H1 (cell line): ENCODE results near the gene EIF2S1. TPM values are rescaled to one million over a fixed set of nuclear protein-coding genes. Genes with fewer than 3 reads are reported as not detected.
A peak's percentile ranks its signal among the peaks of the same experiment; 100 is the strongest.

Source experiments
- CTCF ChIA-PET: fragments of 300-600 bp; sonication (Branson Sonifier 250); formaldehyde crosslinking; loops from one replicate; lab custom pipeline; 2021; ENCODE audit not compliant: partially characterized antibody; lab: Charles Lee
- POLR2A ChIA-PET: fragments of 300-600 bp; sonication (Branson Sonifier 250); formaldehyde crosslinking; loops from one replicate; lab custom pipeline; 2021; ENCODE audit warnings: inconsistent platforms; ENCODE audit not compliant: partially characterized antibody; lab: Charles Lee
- DNase-seq, 2 experiments: peaks; one replicate each; pipeline versions ENCODE4 v3.0.0 to v3.0.0-alpha.2; 2010 to 2022; ENCODE audit warnings: low spot score in 2 of 2, low read depth in 1 of 2, mixed read lengths in 1 of 2
- FAIRE-seq: peaks from 2 replicates; lab custom pipeline; 2011; peaks lifted over from hg19 to GRCh38; lab: Jason Lieb, UNC
- H2AFZ ChIP-seq: 2 replicates; pipeline ENCODE4 v1.8.1; 2012; ENCODE audit warnings: low read length, inconsistent platforms
- H2AK5ac ChIP-seq: 2 replicates; pipeline ENCODE4 v1.6.1; 2013; ENCODE audit warnings: low read depth, low read length
- H2BK120ac ChIP-seq: replicated peaks from 2 replicates; pipeline ENCODE3; 2013; ENCODE audit warnings: low read depth, low read length, inconsistent platforms
- H2BK12ac ChIP-seq: 2 replicates; pipeline ENCODE4 v1.6.1; 2013; ENCODE audit warnings: low read depth, low read length
- H2BK15ac ChIP-seq: 2 replicates; pipeline ENCODE4 v1.6.1; 2013; ENCODE audit warnings: low read length
- H2BK20ac ChIP-seq: 2 replicates; pipeline ENCODE4 v1.6.1; 2013; ENCODE audit warnings: low read length
- H2BK5ac ChIP-seq: 2 replicates; pipeline ENCODE4 v1.6.1; 2013; ENCODE audit warnings: low read depth, low read length
- H3K14ac ChIP-seq: 2 replicates; pipeline ENCODE4 v1.6.1; 2013; ENCODE audit warnings: inconsistent platforms; ENCODE audit not compliant: insufficient read length
- H3K18ac ChIP-seq: 2 replicates; pipeline ENCODE4 v1.6.1; 2013; ENCODE audit warnings: low read length; ENCODE audit errors: extremely low read depth
- H3K23ac ChIP-seq: 2 replicates; pipeline ENCODE4 v1.6.1; 2013; ENCODE audit warnings: inconsistent platforms; ENCODE audit not compliant: insufficient read length
- H3K23me2 ChIP-seq: 2 replicates; pipeline ENCODE4 v1.6.1; 2013; ENCODE audit warnings: low read depth, low read length
- H3K27ac ChIP-seq: 2 replicates; pipeline ENCODE4 v1.6.1; 2011; ENCODE audit warnings: low read depth, low read length, inconsistent platforms
- H3K27me3 ChIP-seq, 4 experiments: replicated peaks in 1 of 4; 1 replicate in 1 of 4; 2 replicates in 3 of 4; pipeline versions ENCODE4 v1.6.1 to v1.8.1; 2011 to 2013; ENCODE audit warnings: low read length in 3 of 4, mild to moderate bottlenecking in 3 of 4, inconsistent platforms in 2 of 4, mixed read lengths in 2 of 4, moderate library complexity in 1 of 4; ENCODE audit not compliant: control insufficient read depth in 3 of 4, insufficient read depth in 3 of 4; ENCODE audit errors: extremely low read depth in 1 of 4
- H3K36me3 ChIP-seq, 4 experiments: 2 replicates each; pipeline versions ENCODE4 v1.6.1 to v1.8.1; 2011 to 2013; ENCODE audit warnings: mild to moderate bottlenecking in 4 of 4, low read length in 3 of 4, moderate library complexity in 2 of 4, control low read depth in 1 of 4, inconsistent platforms in 1 of 4; ENCODE audit not compliant: insufficient read depth in 4 of 4, control insufficient read depth in 2 of 4
- H3K4ac ChIP-seq: replicated peaks from 2 replicates; pipeline ENCODE3; 2013; ENCODE audit warnings: low read length, low read depth, mixed read lengths, inconsistent platforms; ENCODE audit not compliant: insufficient read length
- H3K4me1 ChIP-seq, 4 experiments: replicated peaks in 1 of 4; 1 replicate in 1 of 4; 2 replicates in 3 of 4; pipeline versions ENCODE4 v1.6.1 to v1.8.1; 2011 to 2013; ENCODE audit warnings: low read length in 3 of 4, inconsistent platforms in 2 of 4, mixed read lengths in 1 of 4; ENCODE audit not compliant: insufficient read depth in 4 of 4, control insufficient read depth in 3 of 4
- H3K4me2 ChIP-seq, 2 experiments: 2 replicates each; pipeline versions ENCODE4 v1.6.1 to v1.8.1; 2011 to 2013; ENCODE audit warnings: low read depth in 2 of 2, low read length in 2 of 2, control low read depth in 1 of 2, inconsistent platforms in 1 of 2, mild to moderate bottlenecking in 1 of 2; ENCODE audit not compliant: insufficient read depth in 1 of 2
- H3K4me3 ChIP-seq, 4 experiments: fragments of 200-600, 300-600 bp in 1 of 4; sonication (generic), shearing (Covaris generic), sonication (Bioruptor Twin) in 1 of 4; 2 replicates each; pipeline versions ENCODE4 v1.5.1 to v1.8.1; 2011 to 2016; ENCODE audit warnings: low read length in 4 of 4, low read depth in 3 of 4, control low read depth in 2 of 4, inconsistent platforms in 2 of 4, mild to moderate bottlenecking in 2 of 4, mixed read lengths in 1 of 4, moderate library complexity in 1 of 4; ENCODE audit not compliant: insufficient read depth in 2 of 4; ENCODE audit errors: extremely low read depth in 1 of 4
- H3K56ac ChIP-seq: replicated peaks from 2 replicates; pipeline ENCODE3; 2013; ENCODE audit warnings: low read depth, mild to moderate bottlenecking, mixed read lengths, low read length, inconsistent platforms; ENCODE audit not compliant: insufficient read length
- H3K79me1 ChIP-seq: 2 replicates; pipeline ENCODE4 v1.6.1; 2013; ENCODE audit warnings: low read depth, low read length, control low read depth
- H3K79me2 ChIP-seq, 2 experiments: 2 replicates each; pipeline versions ENCODE4 v1.6.1 to v1.8.1; 2012 to 2013; ENCODE audit warnings: low read length in 2 of 2, mild to moderate bottlenecking in 2 of 2, inconsistent platforms in 1 of 2; ENCODE audit not compliant: insufficient read depth in 2 of 2, control insufficient read depth in 1 of 2
- H3K9ac ChIP-seq, 4 experiments: replicated peaks in 1 of 4; 1 replicate in 1 of 4; 2 replicates in 3 of 4; pipeline versions ENCODE4 v1.6.1 to v1.8.1; 2011 to 2013; ENCODE audit warnings: low read depth in 3 of 4, low read length in 3 of 4, control low read depth in 2 of 4, mild to moderate bottlenecking in 2 of 4, moderate library complexity in 2 of 4, inconsistent platforms in 1 of 4; ENCODE audit errors: extremely low read depth in 1 of 4
- H3K9me3 ChIP-seq, 2 experiments: 2 replicates each; pipeline versions ENCODE4 v1.6.1 to v1.8.1; 2012 to 2013; ENCODE audit warnings: mild to moderate bottlenecking in 2 of 2, moderate library complexity in 2 of 2, control low read depth in 1 of 2, inconsistent platforms in 1 of 2, low read depth in 1 of 2, low read length in 1 of 2, mixed read lengths in 1 of 2; ENCODE audit not compliant: insufficient read depth in 2 of 2
- H4K20me1 ChIP-seq, 2 experiments: replicated peaks in 1 of 2; 2 replicates each; pipeline versions ENCODE3 to v1.8.1; 2011 to 2013; ENCODE audit warnings: inconsistent platforms in 2 of 2, low read length in 2 of 2, mild to moderate bottlenecking in 1 of 2; ENCODE audit not compliant: insufficient read depth in 2 of 2, control insufficient read depth in 1 of 2
- H4K5ac ChIP-seq: 2 replicates; pipeline ENCODE4 v1.6.1; 2013; ENCODE audit warnings: low read length, low read depth, mixed read lengths, inconsistent platforms; ENCODE audit not compliant: insufficient read length
- H4K8ac ChIP-seq: 2 replicates; pipeline ENCODE4 v1.8.0; 2013; ENCODE audit warnings: mild to moderate bottlenecking, moderate library complexity, low read length, inconsistent platforms; ENCODE audit not compliant: insufficient read depth; ENCODE audit errors: extremely low read depth
- H4K91ac ChIP-seq: replicated peaks from 2 replicates; pipeline ENCODE3; 2013; ENCODE audit warnings: low read length, mixed read lengths, inconsistent platforms; ENCODE audit not compliant: insufficient read length
- JUN ChIP-seq: IDR thresholded peaks from 2 replicates; pipeline ENCODE4 v1.6.1; 2011; ENCODE audit warnings: low read depth, mild to moderate bottlenecking, improper control_type of control experiment, low read length
- KDM4A ChIP-seq: IDR thresholded peaks from one replicate; pipeline ENCODE4 v1.7.1; 2012; ENCODE audit warnings: low read depth, mild to moderate bottlenecking, moderate library complexity, low read length, inconsistent platforms; ENCODE audit not compliant: severe bottlenecking
- TBP ChIP-seq: IDR thresholded peaks from 2 replicates; pipeline ENCODE4 v1.6.1; 2011; ENCODE audit warnings: low read depth, low read length, improper control_type of control experiment
- WGBS, 2 experiments: shearing (Covaris generic) in 1 of 2; methylation state at CpG; one replicate each; pipeline versions ENCODE4 v1.1.6 to v1.1.7; 2013 to 2015; ENCODE audit warnings: low lambda C conversion rate in 2 of 2, mixed read lengths in 2 of 2, inconsistent platforms in 1 of 2, low coverage in 1 of 2, missing lambda C conversion rate in 1 of 2; ENCODE audit not compliant: insufficient replicate concordance in 2 of 2, insufficient coverage in 1 of 2, insufficient read length in 1 of 2; ENCODE audit errors: extremely low coverage in 1 of 2, missing lambda C conversion rate in 1 of 2; 5-methylcytosine and 5-hydroxymethylcytosine counted together
- polyA plus RNA-seq, 7 experiments: library from polyadenylated mRNA; depleted of rRNA in 3 of 7; stranded (reverse) in 5 of 7; unstranded in 2 of 7; fragments of >200 nt in 5 of 7; fragments of 200-250 nt in 2 of 7; gene quantifications; 1 replicate in 5 of 7; 2 replicates in 1 of 7; 4 replicates in 1 of 7; pipeline versions ENCODE4 v1.2.1 to v1.2.3, GENCODE V29; 2011 to 2013; ENCODE audit warnings: missing spikeins in 2 of 7, mixed read lengths in 2 of 7
- total RNA-seq: library from RNA; stranded (reverse); fragmentation: NEBNext Ultra II Directional; extraction: Animal tissue kit (Norgen Biotek cat#: 25700); gene quantifications from 2 replicates; pipeline ENCODE4 v1.2.1, GENCODE V29; 2021

The EIF2S1 gene
- total and polyA plus RNA-seq, 2 of the 8 experiments (the other 6 are each of a cell fraction or from before 2014, with no cell fraction given): 35.1 to 146 TPM

DNA sequence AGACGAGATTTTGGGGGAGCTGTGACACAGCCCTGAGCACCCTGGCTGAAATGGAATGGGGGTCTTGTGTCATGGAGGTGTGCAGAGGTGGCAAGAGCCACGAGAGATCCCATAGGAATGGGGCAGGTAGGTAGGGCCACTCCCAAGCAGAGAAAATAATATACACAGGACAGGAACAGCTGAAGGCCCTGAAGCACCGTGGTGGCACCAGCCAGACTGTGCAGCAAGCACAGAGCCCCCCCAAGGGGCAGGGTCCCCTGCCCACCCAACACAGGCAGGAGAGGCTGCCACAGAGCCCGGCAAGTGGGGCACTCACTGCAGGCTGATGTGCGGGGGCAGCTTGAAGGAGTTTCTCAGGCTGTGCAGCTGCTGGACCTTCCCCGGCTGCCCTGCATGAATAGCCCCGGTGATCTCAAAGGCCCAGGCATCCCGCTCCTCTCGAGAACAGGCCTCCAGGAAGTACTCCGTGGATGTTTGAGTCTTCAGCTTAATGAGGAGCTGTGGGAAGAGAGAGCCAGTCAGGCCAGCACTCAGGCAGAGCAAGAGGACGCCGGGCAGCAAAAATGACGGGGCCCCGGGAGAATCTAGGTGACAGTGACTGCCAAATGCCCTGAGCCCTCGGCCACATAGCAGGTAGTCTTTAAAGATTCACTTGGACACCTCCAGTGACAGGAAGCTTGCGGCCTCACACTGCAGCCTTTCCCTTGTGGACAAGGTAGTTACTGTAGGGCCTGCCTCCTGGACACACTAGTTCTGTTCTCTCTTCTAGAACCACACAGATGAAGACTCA is 35.2 kb downstream of the EIF2S1 start:
- no peak overlapping the region for H3K9ac ChIP-seq
- FAIRE-seq: no peak
- H3K36me3 ChIP-seq: no peaks in the 10 kb centered on the region
- ChIA-PET POLR2A (interaction anchor here (1.3 kb wide), 1 partner anchor 10 kb away, joined by 4 read pairs; no protein-coding TSS in a partner anchor), CTCF (interaction anchor here (1.5 to 1.8 kb wide), 3 partner anchors 12 to 33 kb away, joined by 3 to 6 read pairs (median 4); no protein-coding TSS in a partner anchor)
- no peaks in the 10 kb centered on the region for H3K9me3 ChIP-seq
- no peak overlapping the region for H2BK120ac ChIP-seq
- WGBS, 2 experiments: 87% methylated on average over 16 of the region's 16 CpGs; no CpG with 5 or more reads in 1 of the 2 experiments
- H2AK5ac ChIP-seq: no peak overlapping the region
- H4K91ac ChIP-seq: no peak overlapping the region
- H4K5ac ChIP-seq: no peak overlapping the region
- no peaks in the 10 kb centered on the region; a peak in 1 of 7 replicates for H3K4me1 ChIP-seq
- DNase-seq: no peak
- no peak overlapping the region for H3K4me2 ChIP-seq
- no peak overlapping the region for H3K23ac ChIP-seq
- no peak overlapping the region for H2BK15ac ChIP-seq
- 0 out of 2 replicates have a peak overlapping the region, but pooled peaks have one; percentile 1 for H4K8ac ChIP-seq
- no peak overlapping the region for H3K56ac ChIP-seq
- no peaks in the 10 kb centered on the region for H3K23me2 ChIP-seq
- H4K20me1 ChIP-seq: no peaks in the 10 kb centered on the region
- no peak overlapping the region for H3K4me3 ChIP-seq
- H3K4ac ChIP-seq: no peak overlapping the region
- H2BK20ac ChIP-seq: no peak overlapping the region
- no peak overlapping the region for H3K27ac ChIP-seq
- H3K14ac ChIP-seq: no peak overlapping the region
- no peak overlapping the region for H3K18ac ChIP-seq
- no peaks in the 10 kb centered on the region for H3K79me2 ChIP-seq
- H3K27me3 ChIP-seq: no peaks in the 10 kb centered on the region
- H2AFZ ChIP-seq: no peak overlapping the region
- no peak for TF ChIP-seq JUN
- no peak for TF ChIP-seq TBP
- TF ChIP-seq KDM4A: no peak
- no peak overlapping the region for H2BK12ac ChIP-seq
- H2BK5ac ChIP-seq: no peak overlapping the region
- no peaks in the 10 kb centered on the region for H3K79me1 ChIP-seq
